GM19438 (cell line): Measurements from ENCODE around the gene LINGO3.
A peak's percentile ranks its signal among the peaks of the same experiment; 100 is the strongest.
"Not testable (repeated sequence)": the region's sequence is repeated elsewhere in the genome, so short reads cannot be mapped to it uniquely, and the experiment has no call there.

Source experiments
- ATAC-seq: cut with Tn5 transposase; IDR thresholded peaks from one replicate; pipeline ENCODE4 v1.9.1; 2021; ENCODE audit warnings: low read depth; ENCODE audit not compliant: unreplicated experiment

LINGO3 gene

DNA sequence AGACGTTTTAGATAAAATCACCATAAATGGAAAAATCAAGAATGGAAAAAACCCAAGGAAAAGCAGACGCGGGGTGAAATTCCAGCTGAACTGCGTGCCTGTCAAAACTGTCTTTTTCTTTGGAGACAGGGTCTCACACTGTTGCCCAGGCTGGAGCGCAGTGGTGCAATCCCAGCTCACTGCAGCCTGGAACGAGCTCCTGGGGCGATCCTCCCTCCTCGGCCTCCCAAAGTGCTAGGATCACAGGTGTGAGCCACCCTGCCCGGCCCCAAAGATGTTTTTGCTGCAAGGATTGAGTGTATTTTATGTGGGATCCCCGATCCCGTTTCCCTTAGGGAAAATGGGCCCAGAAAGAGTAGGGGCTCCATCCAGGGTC, 25.1 kb downstream of the LINGO3 start:
- no peak for ATAC-seq

DNA sequence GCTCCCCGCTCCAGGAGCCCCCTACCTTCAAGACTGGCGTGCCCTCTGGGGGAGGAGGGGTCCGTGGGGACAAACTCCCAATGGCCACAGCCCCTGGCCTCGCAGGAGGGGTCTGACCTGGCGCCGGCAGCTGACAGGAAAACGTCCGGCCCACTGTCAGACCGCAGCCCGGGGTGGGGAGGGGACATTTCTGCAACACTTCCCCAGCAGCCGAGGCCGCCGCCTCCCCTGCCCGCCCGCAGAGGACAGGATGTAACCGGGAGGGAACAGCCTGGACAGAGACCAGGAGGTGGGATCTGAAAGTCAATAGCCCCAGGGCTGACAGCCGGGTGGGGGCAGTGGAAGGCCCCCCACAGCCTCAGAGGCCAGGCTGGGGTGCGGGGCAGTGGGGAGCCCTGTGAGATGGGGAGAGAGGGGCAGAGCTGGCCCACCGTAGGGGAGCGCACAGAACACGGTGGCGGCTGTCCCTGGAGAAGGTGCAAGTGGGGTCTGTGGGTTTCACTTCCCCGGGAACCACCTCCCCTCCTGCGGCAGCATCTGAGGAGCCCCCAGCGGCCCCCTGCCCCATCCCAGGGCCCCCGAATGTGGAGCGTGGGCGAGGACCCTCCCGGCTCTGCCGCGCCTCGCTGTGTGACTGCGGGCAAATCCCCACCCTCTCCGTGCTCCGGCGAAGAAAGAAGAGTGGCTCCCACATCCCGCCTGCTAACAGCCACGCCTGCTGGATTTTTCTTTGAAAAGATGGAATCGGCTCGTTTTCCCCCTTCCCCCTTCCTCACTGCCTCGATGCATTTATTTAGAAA, 25.7 kb downstream of the LINGO3 start, which contains the start of gene PEAK3:
TSS of gene PEAK3 (minus strand) at position 114 of the 800 bp plus-strand sequence. CDS start 1,244 bp downstream, outside the sequence.
- no peak for ATAC-seq

DNA sequence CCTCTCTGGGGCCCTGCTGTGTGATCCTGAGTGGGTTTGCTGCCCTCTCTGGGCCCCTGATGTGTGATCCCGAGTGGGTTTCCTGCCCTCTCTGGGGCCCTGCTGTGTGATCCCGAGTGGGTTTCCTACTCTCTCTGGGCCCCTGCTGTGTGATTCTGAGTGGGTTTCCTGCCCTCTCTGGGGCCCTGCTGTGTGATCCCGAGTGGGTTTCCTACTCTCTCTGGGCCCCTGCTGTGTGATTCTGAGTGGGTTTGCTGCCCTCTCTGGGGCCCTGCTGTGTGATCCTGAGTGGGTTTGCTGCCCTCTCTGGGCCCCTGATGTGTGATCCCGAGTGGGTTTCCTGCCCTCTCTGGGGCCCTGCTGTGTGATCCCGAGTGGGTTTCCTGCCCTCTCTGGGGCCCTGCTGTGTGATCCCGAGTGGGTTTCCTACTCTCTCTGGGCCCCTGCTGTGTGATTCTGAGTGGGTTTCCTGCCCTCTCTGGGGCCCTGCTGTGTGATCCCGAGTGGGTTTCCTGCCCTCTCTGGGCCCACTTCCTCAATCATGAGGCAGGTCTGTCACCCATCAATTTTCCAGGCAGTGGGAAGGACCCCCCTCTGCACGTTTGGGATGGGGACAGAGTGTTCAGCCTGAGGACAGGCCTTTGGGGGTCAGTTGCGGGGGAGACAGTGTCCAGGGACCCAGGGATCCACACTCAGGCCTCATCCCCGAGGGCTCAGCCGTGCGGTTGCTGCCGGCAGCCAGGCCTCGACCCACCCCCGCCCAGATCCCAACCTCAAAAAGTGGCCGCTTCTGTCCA, 26.5 kb downstream of the LINGO3 start:
- ATAC-seq: not testable (repeated sequence)

DNA sequence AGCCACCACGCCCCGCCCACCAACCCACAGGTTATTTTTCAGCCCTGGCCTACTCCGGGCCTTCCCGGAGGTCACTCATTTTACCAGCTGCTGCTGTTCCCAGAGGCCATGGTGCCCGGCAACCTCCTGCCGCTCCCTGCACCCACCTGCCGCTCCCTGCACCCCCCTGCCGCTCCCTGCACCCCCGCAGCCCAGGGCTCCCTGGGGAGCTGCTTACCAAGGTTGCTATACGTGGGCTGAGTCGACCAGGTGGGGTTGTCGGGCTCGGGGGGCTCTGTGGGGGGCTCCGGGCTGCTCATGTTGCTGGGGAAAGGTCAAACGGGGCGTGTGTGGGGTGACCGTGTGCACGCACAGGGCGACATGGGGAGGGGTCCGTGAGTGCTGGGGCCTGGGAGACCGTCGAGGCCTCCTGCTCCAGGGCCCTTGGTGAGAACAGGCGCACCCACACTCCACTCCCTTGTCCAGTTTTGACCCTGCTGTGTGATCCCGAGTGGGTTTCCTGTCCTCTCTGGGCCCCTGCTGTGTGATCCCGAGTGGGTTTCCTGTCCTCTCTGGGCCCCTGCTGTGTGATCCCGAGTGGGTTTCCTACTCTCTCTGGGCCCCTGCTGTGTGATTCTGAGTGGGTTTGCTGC, 27.2 kb downstream of the LINGO3 start:
- ATAC-seq: no peak

DNA sequence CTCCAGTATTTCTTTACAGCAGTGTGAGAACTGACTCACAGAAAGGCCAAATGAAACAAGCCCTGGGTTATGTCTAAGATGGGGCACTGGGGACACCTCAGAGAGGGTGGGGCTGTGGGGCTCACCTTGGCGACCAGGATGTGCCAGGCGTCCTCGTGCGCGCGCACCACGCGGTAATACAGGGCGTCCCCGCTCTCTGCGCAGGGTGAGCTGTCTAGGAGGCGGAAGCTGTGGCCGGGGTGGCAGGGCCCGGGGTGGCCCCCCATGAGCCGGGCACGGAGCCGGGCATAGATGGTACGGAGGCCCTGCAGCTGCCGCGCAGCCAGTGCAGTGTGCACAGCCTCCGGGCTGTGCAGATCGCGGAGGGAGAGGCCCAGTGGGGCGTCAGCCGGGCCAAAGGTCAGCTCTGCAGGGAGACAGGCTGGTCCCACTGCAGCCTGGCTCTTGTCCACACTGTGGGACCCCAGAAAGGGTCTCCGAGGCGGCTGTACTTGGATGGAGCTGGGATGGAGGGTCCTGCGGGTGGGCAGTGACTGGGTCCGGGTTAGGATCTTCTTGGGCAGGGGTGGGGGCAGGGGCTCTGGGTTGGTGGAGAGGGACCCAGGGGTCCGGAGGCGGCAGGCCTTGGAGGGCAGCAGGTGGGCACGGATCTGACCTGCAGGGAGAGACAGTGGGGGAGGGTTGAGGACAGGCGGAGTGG, 29.3 kb downstream of the LINGO3 start:
- no peak for ATAC-seq

DNA sequence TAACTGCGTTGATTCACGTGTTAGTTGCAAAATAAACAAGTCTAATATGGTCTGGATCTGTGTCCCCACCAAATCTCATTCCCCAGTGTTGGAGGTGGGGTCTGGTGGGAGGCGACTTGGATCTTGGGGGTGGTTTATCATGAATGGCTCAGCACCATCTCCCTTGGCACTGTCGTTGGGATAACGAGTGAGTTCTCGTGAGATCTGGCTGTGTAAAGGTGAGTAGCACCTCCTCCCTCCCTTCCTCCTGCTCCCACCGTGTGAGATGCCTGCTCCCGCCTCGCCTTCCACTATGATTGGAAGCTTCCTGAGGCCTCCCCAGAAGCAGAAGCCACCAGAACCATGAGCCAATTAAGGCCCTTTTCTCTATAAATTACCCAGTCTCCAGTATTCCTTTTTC, 30.8 kb downstream of the LINGO3 start:
- no peak for ATAC-seq

DNA sequence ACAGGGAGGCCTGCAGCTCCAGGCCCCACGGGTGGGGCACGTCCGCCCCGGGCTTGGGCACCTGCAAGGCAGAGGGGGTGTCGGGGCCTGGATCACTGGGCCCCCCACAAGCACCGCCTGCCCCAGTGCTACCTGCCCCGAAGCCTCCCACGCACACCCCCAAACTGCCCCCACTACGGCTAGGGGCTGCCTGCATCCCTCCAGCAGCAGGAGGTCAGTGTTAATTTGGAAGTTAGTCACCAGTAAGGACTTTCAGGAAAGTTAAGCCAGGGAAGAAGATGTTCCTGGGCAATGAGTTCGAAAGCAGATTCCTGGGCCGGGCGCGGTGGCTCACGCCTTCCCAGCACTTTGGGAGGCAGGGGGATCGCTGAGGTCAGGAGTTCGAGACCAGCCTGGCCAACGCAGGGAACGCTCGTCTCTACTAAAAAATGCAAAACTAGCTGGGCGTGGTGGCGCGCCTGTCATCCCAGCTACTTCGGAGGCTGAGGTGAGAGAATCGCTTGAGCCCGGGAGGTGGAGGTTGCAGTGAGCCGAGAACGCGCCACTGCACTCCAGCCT, 31.4 kb downstream of the LINGO3 start:
- no peak for ATAC-seq

DNA sequence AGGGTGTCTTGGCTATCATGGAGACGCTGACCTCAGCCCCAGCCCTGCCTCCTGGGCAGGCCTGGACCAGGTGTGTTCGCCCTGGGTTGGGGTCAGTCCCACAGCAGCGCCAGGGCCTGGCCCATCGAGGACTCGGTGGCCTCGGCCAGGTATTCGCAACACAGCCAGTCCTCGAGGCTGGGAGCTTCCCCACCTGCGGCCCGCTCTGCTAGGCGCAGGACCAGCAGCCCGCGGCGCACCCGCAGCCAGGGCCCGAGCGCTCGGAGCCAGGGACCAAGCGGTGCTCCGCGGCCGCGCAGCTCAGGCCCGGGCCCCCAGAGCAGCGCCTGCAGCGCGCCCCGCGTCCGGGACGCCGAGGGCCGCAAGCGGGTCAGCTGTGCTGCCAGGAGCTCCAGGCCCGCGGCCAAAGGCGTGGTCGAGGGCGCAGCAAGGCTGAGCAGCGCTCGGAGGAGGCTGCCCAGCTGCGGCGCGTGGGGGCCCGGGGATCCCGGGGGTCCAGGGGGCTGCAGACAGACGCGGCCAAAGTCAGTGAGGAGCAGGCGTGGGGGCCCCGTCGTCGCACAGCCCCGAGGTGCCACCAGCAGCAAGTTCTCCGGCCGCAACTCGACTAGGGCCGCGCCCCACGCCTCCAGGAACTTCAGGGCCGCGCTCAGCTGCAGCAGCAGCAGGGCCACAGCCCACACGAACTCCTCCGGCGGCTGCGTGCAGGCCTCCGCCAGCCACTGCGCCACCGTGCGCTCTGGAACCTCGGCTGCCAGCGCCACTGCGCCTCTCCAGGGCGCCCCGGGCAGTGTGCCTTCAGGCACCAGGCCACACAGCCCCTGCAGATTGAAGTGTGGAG, 32.1 kb downstream of the LINGO3 start:
- ATAC-seq: no peak

DNA sequence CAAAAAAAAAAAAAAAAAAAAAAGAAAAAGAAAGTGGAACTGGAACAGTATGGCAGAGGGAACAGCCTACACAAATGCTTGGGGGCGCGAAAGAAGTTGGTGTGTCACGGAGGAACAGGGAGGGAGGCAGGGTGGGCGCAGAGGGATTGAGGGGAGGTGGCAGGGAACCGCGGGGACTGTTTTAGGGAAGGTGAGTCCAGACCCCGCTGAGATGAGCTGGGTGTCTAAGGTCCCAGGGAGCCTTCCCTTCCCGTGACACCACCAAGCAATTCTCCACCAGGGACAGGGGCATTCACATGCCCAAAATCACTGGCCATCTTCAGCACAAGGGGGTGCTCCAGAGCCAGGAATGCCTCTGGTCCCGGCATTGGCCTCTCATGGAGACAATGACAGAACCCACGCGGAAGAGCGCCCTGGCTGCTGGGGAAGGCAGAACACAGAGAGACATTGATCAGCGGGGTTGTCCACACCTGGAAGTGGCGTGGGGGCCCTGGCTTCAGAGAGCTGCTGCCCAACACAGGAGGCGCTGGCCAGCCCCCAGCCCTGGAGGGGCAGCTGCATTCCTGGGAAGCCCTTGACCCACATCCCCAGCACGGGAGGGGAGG, 32.9 kb downstream of the LINGO3 start:
- no peak for ATAC-seq

DNA sequence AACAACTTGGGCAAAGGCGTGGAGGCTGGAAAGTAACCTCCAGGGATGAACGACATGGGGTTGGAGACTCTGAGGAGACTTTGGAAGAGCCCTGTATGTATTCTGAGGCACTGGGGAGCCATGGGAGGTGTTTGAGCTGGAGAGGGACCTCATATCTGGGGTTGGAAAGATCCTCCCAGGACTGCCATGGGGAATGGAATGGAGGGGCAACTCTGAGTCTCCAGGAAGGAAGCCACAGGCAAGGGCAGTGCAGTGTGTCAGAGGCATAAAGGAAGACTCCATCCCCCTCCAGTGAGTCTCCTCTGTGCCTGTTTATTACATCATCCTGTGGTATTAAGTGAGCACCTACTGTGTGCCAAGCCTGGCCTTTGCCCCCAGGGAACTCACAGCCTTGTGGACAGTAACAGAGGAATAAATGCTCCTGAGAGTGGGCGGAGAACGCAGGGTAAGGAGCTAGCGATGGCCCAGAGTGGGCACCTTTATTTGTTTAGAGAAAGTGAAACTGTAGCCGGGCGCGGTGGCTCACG, 33.7 kb downstream of the LINGO3 start:
- no peak for ATAC-seq

DNA sequence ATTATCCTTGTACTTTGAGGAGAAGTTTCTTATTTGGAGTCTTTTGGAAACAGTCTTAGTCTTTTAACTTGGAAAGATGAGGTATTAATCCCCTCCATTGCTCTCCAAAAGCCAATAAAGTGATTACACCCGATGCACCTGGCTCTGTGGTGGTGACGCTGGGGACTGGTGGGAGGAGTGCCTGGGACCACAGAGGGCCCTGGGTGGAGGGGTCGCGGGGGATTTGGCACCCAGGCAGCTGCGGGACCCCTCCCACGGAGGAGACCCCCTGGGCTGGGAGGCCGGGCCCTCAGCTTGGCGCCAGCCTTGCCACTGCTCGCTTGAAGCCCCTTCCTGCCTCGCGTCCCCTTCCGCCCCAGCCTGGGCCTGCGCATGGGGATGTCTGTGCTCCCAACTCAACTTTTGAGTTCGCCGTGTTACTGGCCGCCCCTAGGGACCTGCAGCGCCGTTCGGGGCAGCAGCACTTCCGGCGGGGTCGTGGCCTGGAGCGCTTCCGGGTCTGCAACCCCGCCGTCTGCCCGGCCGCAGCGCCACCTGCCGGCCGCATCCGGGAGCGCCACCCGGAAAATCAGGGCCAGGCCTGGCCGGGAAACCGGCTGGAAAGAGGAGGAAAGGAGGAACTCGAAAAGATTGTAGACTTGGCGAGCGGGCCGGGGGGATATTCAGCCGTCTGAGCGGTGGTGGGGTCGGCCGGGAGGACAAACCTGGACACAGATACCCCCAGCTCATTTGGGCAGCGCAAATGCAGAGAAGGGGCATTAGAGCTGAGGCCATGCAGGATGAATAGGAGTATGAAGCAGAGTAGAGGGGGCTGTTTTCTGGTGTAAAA, 34.4 kb downstream of the LINGO3 start:
- no peak for ATAC-seq

DNA sequence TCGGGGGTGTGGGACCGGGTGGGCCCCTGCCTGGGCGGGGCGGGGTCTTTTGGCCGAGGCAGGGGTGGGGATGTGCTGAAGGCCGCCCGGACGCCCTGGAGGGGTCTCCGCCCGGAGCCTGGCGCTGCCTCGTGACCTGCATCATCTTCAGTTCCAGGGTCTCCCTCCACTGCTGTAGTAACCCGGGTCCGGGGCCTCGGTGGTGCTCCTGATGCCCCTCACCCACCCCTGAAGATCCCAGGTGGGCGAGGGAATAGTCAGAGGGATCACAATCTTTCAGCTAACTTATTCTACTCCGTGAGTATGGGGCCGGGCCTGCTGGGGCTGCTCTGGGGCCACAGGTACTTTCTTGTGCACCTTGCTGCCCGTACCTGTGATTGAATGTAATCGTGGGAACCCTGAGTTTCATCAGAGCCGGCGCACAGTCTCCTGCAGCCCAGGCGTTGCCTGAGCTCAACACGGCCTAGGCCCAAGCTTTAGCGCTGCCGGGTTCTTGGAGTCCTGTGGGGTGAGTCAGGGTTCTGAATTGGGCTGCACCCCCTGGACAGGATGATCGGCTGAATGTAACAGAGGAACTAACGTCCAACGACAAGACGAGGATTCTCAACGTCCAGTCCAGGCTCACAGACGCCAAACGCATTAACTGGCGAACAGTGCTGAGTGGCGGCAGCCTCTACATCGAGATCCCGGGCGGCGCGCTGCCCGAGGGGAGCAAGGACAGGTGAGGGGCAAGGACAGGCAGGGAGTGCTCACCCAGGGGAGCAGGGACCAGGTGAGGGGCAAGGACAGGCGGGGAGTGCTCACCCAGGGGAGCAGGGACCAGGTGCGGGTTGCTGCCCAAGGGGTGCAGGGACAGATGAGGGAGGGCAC, 36.5 kb downstream of the LINGO3 start:
- ATAC-seq: no peak

DNA sequence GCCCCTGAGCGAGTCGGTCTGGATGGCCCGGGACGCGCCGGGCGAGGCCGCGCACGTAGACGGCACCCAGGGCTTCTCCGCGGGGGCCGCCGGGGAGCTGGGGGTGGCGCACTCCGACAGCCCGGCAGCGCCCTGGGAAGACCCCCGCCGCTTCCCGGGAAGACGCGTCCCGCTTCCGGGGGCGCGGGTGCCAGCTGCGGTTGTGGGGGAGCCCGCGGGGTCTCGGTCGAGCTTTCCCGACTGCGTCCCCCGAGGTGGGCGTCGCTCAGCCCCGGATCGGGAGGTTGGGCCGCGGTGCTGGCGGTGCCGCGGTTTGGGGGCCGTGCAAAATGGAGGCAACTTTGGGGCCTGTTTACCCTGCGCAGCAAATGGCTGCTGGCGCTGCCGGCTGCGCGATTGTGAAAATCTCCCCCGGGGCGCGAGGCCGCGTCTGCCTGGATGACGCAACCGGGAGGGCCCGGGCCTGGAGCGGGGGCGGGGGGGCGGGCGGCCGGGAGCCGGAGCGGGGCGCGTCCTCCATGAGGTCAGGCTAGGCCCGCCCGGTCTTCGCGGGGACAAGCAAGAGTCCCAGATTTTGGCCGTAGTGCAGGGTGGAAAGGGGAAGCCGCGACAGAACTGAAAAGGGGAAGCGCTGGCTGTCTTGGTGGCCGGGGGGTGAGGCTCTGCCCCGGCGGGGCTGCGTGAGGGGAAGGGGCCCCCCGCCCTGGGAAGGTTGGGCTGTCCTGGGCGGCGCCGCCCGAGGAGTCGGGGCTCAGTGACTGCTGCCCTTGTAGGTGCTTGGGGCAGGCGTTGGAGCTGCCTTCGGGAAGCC, 37.3 kb downstream of the LINGO3 start:
- ATAC-seq: no peak

DNA sequence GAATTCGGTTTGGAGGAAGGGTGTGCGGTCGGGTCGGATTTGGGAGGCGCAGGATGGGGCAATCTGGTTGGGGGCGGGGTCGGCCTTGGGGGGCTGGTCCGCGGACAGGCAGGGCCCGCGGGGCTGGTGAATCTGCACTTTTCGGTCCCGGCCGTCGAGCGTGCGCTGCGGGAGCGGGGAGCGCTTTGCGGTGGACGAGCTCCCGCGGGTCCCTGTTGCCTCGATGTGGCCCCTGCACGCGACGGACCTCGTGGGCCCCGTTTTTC, 37.9 kb downstream of the LINGO3 start:
- no peak for ATAC-seq

DNA sequence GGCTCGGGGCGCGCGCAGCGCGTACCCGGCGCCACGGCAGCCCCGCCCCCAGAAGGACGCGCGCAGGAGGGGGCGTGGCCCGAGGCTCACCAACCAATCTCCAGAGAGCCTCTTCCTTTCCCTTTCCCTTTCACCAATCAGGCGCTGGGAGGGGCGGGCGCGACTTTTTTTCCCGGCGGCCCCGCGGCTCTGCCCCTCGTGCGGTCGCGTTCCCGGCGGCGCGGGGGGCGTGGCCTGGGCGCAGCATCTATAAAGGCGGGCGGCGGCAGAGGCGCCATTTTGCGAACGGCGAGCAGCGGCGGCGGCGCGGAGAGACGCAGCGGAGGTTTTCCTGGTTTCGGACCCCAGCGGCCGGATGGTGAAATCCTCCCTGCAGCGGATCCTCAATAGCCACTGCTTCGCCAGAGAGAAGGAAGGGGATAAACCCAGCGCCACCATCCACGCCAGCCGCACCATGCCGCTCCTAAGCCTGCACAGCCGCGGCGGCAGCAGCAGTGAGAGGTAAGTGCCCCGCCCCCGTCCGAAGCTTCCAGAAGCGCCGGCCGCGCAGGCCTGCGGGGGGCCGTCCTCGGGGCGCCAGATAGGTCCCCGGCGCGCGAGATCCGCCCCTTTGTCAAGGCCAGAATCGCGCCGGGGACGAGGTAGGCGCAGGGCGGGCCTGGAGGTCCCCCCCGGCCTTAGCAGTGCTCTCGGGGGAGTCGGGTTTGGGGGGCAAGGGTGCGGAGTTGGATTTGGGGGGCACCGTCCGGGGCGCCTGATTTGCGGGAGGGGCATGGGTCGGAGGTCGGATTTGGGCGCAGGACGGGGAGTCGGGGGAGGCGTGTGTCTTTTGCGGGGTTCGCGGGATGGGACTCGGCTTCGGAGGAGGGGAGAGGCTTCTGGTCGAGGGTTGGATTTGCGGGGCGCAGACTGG, 38.5 kb downstream of the LINGO3 start:
- peak; percentile 41 for ATAC-seq

DNA sequence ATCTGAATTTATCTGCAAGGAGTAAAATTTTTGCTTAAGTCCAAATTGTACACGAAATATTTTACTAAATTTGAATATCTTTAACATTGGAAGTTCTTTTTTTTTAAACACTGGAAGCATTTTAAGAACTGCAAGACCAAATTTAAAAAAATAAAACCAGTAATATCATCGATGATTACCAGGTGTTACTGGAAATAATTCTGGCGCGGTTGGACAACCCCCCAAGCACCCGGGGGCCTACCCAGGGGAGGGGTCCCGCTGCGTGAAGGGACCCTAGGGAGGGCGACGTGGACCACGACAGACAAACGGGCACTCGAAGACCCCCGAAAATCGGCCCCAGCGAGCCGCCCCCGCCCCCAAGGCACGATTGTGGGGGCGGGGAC, 39.1 kb downstream of the LINGO3 start:
- no peak for ATAC-seq
